CD4-positive, alpha-beta memory T cell (primary cell): ENCODE results near the gene DMAC2. TPM values are rescaled to one million over a fixed set of nuclear protein-coding genes. Genes with fewer than 3 reads are reported as not detected.
"Not testable (repeated sequence)": the region's sequence is repeated elsewhere in the genome, so short reads cannot be mapped to it uniquely, and the experiment has no call there.

ENCODE experiments used
- CTCF ChIA-PET: fragments of 350-600 bp; sonication (Branson Sonifier 250); formaldehyde crosslinking; loops from one replicate; lab custom pipeline; 2021; ENCODE audit warnings: inconsistent platforms; ENCODE audit not compliant: partially characterized antibody; lab: Charles Lee
- POLR2A ChIA-PET: fragments of 350-600 bp; sonication (Branson Sonifier 250); formaldehyde crosslinking; loops from one replicate; lab custom pipeline; 2021; ENCODE audit not compliant: partially characterized antibody; lab: Charles Lee
- DNase-seq, 5 donors: peaks; one replicate each; pipeline versions ENCODE4 v3.0.0 to v3.0.0-alpha.2; 2020 to 2022; ENCODE audit warnings: mixed read lengths in 1 of 5
- H3K27ac ChIP-seq: one replicate; pipeline ENCODE4 v1.7.0; 2013; ENCODE audit warnings: low read depth, low read length
- H3K27me3 ChIP-seq: 2 replicates; pipeline ENCODE4 v1.7.0; 2013; ENCODE audit warnings: mild to moderate bottlenecking, low read length, moderate library complexity; ENCODE audit not compliant: insufficient read depth
- H3K36me3 ChIP-seq: 2 replicates; pipeline ENCODE4 v1.7.0; 2013; ENCODE audit warnings: mild to moderate bottlenecking, low read length, moderate library complexity; ENCODE audit not compliant: insufficient read depth
- H3K4me1 ChIP-seq: 2 replicates; pipeline ENCODE4 v1.7.0; 2013; ENCODE audit warnings: mild to moderate bottlenecking, low read length, moderate library complexity; ENCODE audit not compliant: insufficient read depth
- H3K4me3 ChIP-seq, 2 donors: one replicate each; pipeline ENCODE4 v1.7.0; 2013; ENCODE audit warnings: low read length in 2 of 2, mild to moderate bottlenecking in 1 of 2
- H3K9me3 ChIP-seq, 2 donors: one replicate each; pipeline ENCODE4 v1.7.0; 2013; ENCODE audit warnings: low read length in 2 of 2, control low read depth in 1 of 2; ENCODE audit not compliant: control insufficient read depth in 1 of 2
- H3K27ac Mint-ChIP-seq, 7 donors: one replicate each; pipeline ENCODE4 v1.8.0; 2020 to 2021; ENCODE audit warnings: mixed read lengths in 7 of 7, mild to moderate bottlenecking in 6 of 7, inconsistent platforms in 3 of 7, moderate library complexity in 3 of 7
- H3K27me3 Mint-ChIP-seq, 2 donors: one replicate each; pipeline ENCODE4 v1.8.0; 2020 to 2021; ENCODE audit warnings: mixed read lengths in 2 of 2
- H3K36me3 Mint-ChIP-seq, 2 donors: one replicate each; pipeline ENCODE4 v1.8.0; 2020 to 2021; ENCODE audit warnings: mixed read lengths in 2 of 2, inconsistent platforms in 1 of 2, mild to moderate bottlenecking in 1 of 2
- H3K4me1 Mint-ChIP-seq, 4 donors: one replicate each; pipeline ENCODE4 v1.8.0; 2020 to 2021; ENCODE audit warnings: mixed read lengths in 4 of 4, mild to moderate bottlenecking in 1 of 4
- H3K4me3 Mint-ChIP-seq, 8 donors: one replicate each; pipeline ENCODE4 v1.8.0; 2020 to 2021; ENCODE audit warnings: mixed read lengths in 8 of 8, mild to moderate bottlenecking in 7 of 8, moderate library complexity in 6 of 8, inconsistent platforms in 3 of 8
- H3K9me3 Mint-ChIP-seq, 8 donors: one replicate each; pipeline ENCODE4 v1.8.0; 2020 to 2021; ENCODE audit warnings: mixed read lengths in 8 of 8, mild to moderate bottlenecking in 5 of 8, inconsistent platforms in 3 of 8, moderate library complexity in 1 of 8
- intact Hi-C: fragments of 100-400 bp; cut with micrococcal nuclease; formaldehyde crosslinking; loops from one replicate; pipeline ENCODE4 v1.15.1; 2023
- polyA plus RNA-seq, 2 donors: library from polyadenylated mRNA; unstranded; fragments of 300-500 nt; fragmentation: Illumina TruSeq; gene quantifications; one replicate each; pipeline ENCODE4 v1.2.3, GENCODE V29; 2021
- total RNA-seq, 2 experiments: library from RNA; stranded (reverse); gene quantifications; one replicate each; pipeline ENCODE4 v1.2.3, GENCODE V29; 2021

DMAC2 gene
- total and polyA plus RNA-seq, 4 experiments from 2014 or later: 27.7 to 58.2 (median 36.0) TPM

- no peak overlapping the region for H3K4me3 ChIP-seq
- Mint-ChIP-seq H3K27ac (peak overlapping the region in 1 of 7 donors; percentile 67), H3K4me3 (no peak overlapping the region), H3K36me3 (no peaks in the 10 kb centered on the region), H3K27me3 (peaks cover 31 to 50% of the 10 kb centered on the region in 2 donors), H3K4me1 (no peaks in the 10 kb centered on the region), H3K9me3 (no peaks in the 10 kb centered on the region)
- no peaks in the 10 kb centered on the region for H3K9me3 ChIP-seq
- no peaks in the 10 kb centered on the region for H3K36me3 ChIP-seq
- ChIA-PET POLR2A (no interaction called here), CTCF (interaction anchor here (1.2 kb wide), 1 partner anchor 92 kb away, joined by 5 read pairs; no protein-coding TSS in a partner anchor)
- intact Hi-C loops: no loop called here
- H3K27ac ChIP-seq: no peak overlapping the region
- H3K4me1 ChIP-seq: no peaks in the 10 kb centered on the region
- peaks cover 4% of the 10 kb centered on the region for H3K27me3 ChIP-seq
- no peak for DNase-seq
Measured at GRCh38 chr19:41476583-41476982, 36.9 kb upstream of the DMAC2 start.

- H3K4me1 Mint-ChIP-seq, intact Hi-C loops, H3K36me3 Mint-ChIP-seq, H3K36me3 ChIP-seq, DNase-seq, H3K4me3 ChIP-seq, H3K27ac ChIP-seq, H3K9me3 ChIP-seq, H3K27me3 ChIP-seq, POLR2A ChIA-PET, H3K4me1 ChIP-seq: not testable (repeated sequence)
- H3K4me3 Mint-ChIP-seq: peak overlapping the region; percentile 10 to 66 (median 53)
- peaks cover 19 to 36% of the 10 kb centered on the region in 2 donors for H3K27me3 Mint-ChIP-seq
- CTCF ChIA-PET: interaction anchor here (0.6 to 1.2 kb wide), 3 partner anchors 12 to 80 kb away, joined by 4 to 5 read pairs (median 4); no protein-coding TSS in a partner anchor
- H3K27ac Mint-ChIP-seq: peak overlapping the region in 4 of 7 donors; percentile 49 to 75 (median 70)
- H3K9me3 Mint-ChIP-seq: peaks cover 0 to 13% (median 6%) of the 10 kb centered on the region in 8 donors
Measured at GRCh38 chr19:41463257-41464256, 23.8 kb upstream of the DMAC2 start.

GRCh38 chr19:41462497-41462896, 22.8 kb upstream of the DMAC2 start:
- no peaks in the 10 kb centered on the region for H3K27me3 ChIP-seq
- no peak overlapping the region for H3K27ac ChIP-seq
- Mint-ChIP-seq H3K36me3 (no peaks in the 10 kb centered on the region), H3K4me1 (peaks cover 6 to 13% (median 8%) of the 10 kb centered on the region in 4 donors), H3K27ac (no peak overlapping the region), H3K9me3 (peaks cover 0 to 13% (median 6%) of the 10 kb centered on the region in 8 donors), H3K27me3 (peaks cover 17 to 32% of the 10 kb centered on the region in 2 donors), H3K4me3 (no peak overlapping the region)
- H3K4me3 ChIP-seq: no peak overlapping the region
- H3K4me1 ChIP-seq: peaks cover 4% of the 10 kb centered on the region
- DNase-seq: no peak
- intact Hi-C loops: no loop called here
- ChIA-PET POLR2A (no interaction called here), CTCF (interaction anchor here (1.2 kb wide), 1 partner anchor 13 kb away, joined by 4 read pairs; no protein-coding TSS in a partner anchor)
- H3K36me3 ChIP-seq: no peaks in the 10 kb centered on the region
- H3K9me3 ChIP-seq: no peaks in the 10 kb centered on the region

- intact Hi-C loops: no loop called here
- H3K9me3 ChIP-seq: no peaks in the 10 kb centered on the region
- peak in 4 of 5 donors; percentile 20 to 55 (median 38) for DNase-seq
- H3K36me3 Mint-ChIP-seq: no peaks in the 10 kb centered on the region
- peaks cover 16% of the 10 kb centered on the region for H3K4me1 ChIP-seq
- H3K36me3 ChIP-seq: no peaks in the 10 kb centered on the region
- ChIA-PET POLR2A (interaction anchor here (1.6 kb wide), 2 partner anchors 113 to 119 kb away, joined by 3 to 6 read pairs; partner anchors contain the start of gene CEACAM21), CTCF (interaction anchor here (1.2 to 2.7 kb wide), 4 partner anchors 9 to 253 kb away, joined by 3 to 10 read pairs (median 6); no protein-coding TSS in a partner anchor)
- peak overlapping the region in 5 of 8 donors; percentile 12 to 70 (median 38) for H3K4me3 Mint-ChIP-seq
- no peak overlapping the region for H3K4me3 ChIP-seq
- H3K9me3 Mint-ChIP-seq: peaks cover 0 to 3% (median under 1%) of the 10 kb centered on the region in 8 donors
- peak overlapping the region in 5 of 7 donors; percentile 15 to 90 (median 58) for H3K27ac Mint-ChIP-seq
- H3K27me3 Mint-ChIP-seq: peaks cover 1 to 11% of the 10 kb centered on the region in 2 donors
- H3K4me1 Mint-ChIP-seq: peaks cover 8 to 16% (median 15%) of the 10 kb centered on the region in 4 donors
- H3K27me3 ChIP-seq: no peaks in the 10 kb centered on the region
- no peak overlapping the region for H3K27ac ChIP-seq
Measured at GRCh38 chr19:41457241-41457640, 17.5 kb upstream of the DMAC2 start.

- no peaks in the 10 kb centered on the region for H3K36me3 ChIP-seq
- Mint-ChIP-seq H3K4me3 (peak overlapping the region in 1 of 8 donors; percentile 7), H3K9me3 (no peaks in the 10 kb centered on the region), H3K4me1 (peaks cover 8 to 16% (median 15%) of the 10 kb centered on the region in 4 donors), H3K36me3 (no peaks in the 10 kb centered on the region), H3K27ac (peak overlapping the region in 3 of 7 donors; percentile 44 to 79 (median 75)), H3K27me3 (peaks cover 1 to 7% of the 10 kb centered on the region in 2 donors)
- H3K4me3 ChIP-seq: no peak overlapping the region
- DNase-seq: no peak
- POLR2A ChIA-PET: interaction anchor here (0.9 to 1.6 kb wide), 3 partner anchors 103 to 119 kb away, joined by 3 to 6 read pairs (median 3); partner anchors contain the start of gene CEACAM21
- H3K9me3 ChIP-seq: no peaks in the 10 kb centered on the region
- peaks cover 16% of the 10 kb centered on the region for H3K4me1 ChIP-seq
- no peak overlapping the region for H3K27ac ChIP-seq
- CTCF ChIA-PET: interaction anchor here (1.1 to 2.7 kb wide), 7 partner anchors 8 to 252 kb away, joined by 3 to 10 read pairs (median 4); partner anchors contain the start of gene DMAC2
- H3K27me3 ChIP-seq: no peaks in the 10 kb centered on the region
- intact Hi-C loops: no loop called here
Measured at GRCh38 chr19:41456342-41456918, 16.7 kb upstream of the DMAC2 start.

GRCh38 chr19:41455936-41456335, 16.2 kb upstream of the DMAC2 start:
- CTCF ChIA-PET: interaction anchor here (1.1 to 2.3 kb wide), 5 partner anchors 16 to 251 kb away, joined by 3 to 10 read pairs (median 4); partner anchors contain the start of gene DMAC2
- no peaks in the 10 kb centered on the region for H3K36me3 ChIP-seq
- H3K27me3 ChIP-seq: no peaks in the 10 kb centered on the region
- H3K4me3 Mint-ChIP-seq: no peak overlapping the region
- H3K36me3 Mint-ChIP-seq: no peaks in the 10 kb centered on the region
- no peak overlapping the region for H3K27ac ChIP-seq
- peak overlapping the region in 1 of 7 donors; percentile 66 for H3K27ac Mint-ChIP-seq
- no peaks in the 10 kb centered on the region for H3K9me3 ChIP-seq
- no peak overlapping the region for H3K4me3 ChIP-seq
- peaks cover 1 to 2% of the 10 kb centered on the region in 2 donors for H3K27me3 Mint-ChIP-seq
- H3K4me1 ChIP-seq: peaks cover 16% of the 10 kb centered on the region
- H3K4me1 Mint-ChIP-seq: peaks cover 8 to 16% (median 15%) of the 10 kb centered on the region in 4 donors
- intact Hi-C loops: no loop called here
- POLR2A ChIA-PET: interaction anchor here (0.9 to 1.6 kb wide), 2 partner anchors 103 to 115 kb away, joined by 3 to 6 read pairs; no protein-coding TSS in a partner anchor
- DNase-seq: no peak
- H3K9me3 Mint-ChIP-seq: no peaks in the 10 kb centered on the region
